ENCODE results near the gene C9orf72.

DNA sequence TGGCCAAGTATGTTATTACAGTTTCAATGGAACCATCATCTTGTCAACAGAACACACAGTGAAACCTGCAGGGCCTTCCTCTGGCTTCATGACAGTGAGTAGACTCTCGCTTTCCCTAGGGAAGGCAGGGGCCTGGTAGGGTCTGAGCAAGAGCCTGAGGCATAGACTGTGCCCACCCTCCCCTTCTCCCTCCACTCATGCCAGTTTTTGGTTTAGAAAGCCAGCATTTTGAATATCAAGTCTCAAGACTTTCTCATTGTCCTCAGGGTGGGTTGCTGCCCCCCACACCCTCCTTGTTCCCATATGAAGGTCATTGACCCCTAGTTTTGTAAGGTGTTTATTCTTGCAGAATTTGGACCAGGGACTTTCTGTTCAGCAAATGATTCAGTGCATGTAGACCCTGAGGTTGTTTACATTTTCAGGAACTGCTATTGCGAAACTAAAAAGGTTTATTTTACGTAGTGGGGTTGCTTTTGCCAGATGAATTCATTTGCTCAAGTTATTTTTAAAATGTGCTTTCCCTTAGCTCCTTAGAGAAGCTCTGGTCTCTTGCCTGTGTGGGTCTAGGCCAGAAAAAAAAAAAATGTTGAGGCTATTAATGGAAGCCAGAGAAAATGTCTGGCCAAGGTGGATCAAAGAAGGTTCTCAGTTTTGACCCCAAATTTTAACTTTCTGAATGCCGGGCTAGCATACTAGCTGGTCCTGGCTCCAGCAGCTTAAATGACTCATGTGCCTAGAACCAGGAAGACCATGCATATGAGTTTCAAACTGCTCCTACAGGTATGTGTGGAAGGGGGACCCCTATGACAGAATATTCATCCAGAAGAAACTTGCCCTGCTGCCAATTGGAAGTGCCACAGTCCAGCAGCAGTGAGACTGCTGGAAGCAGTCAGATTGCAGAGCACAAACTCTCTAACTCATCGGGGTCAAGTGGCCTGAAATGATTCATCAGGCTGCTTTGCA lies 33.5 kb downstream of the C9orf72 start:
- TF ChIP-seq POLR2A (IDR thresholded peaks at IDR 0.05), result no peak
- TF ChIP-seq, protein P1, sequence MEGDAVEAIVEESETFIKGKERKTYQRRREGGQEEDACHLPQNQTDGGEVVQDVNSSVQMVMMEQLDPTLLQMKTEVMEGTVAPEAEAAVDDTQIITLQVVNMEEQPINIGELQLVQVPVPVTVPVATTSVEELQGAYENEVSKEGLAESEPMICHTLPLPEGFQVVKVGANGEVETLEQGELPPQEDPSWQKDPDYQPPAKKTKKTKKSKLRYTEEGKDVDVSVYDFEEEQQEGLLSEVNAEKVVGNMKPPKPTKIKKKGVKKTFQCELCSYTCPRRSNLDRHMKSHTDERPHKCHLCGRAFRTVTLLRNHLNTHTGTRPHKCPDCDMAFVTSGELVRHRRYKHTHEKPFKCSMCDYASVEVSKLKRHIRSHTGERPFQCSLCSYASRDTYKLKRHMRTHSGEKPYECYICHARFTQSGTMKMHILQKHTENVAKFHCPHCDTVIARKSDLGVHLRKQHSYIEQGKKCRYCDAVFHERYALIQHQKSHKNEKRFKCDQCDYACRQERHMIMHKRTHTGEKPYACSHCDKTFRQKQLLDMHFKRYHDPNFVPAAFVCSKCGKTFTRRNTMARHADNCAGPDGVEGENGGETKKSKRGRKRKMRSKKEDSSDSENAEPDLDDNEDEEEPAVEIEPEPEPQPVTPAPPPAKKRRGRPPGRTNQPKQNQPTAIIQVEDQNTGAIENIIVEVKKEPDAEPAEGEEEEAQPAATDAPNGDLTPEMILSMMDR (IDR thresholded peaks at IDR 0.05), result no peak
